ENCODE results near the gene MYCN.

GRCh38 chr2:15950088-15950952, 10.0 kb downstream of the MYCN start:
- TF ChIP-seq POLR2AphosphoS5 (IDR thresholded peaks at IDR 0.05; ENCODE audit: low read depth, low read length) (no peak), TAF1 (IDR thresholded peaks at IDR 0.05; ENCODE audit: borderline replicate concordance, low read depth, low read length) (no peak), POLR2A (IDR thresholded peaks at IDR 0.05; ENCODE audit: low read depth, low read length) (no peak)

Measured in GM12892 (cell line).